Measurements from ENCODE around the gene IFTAP.

Gene IFTAP

DNA sequence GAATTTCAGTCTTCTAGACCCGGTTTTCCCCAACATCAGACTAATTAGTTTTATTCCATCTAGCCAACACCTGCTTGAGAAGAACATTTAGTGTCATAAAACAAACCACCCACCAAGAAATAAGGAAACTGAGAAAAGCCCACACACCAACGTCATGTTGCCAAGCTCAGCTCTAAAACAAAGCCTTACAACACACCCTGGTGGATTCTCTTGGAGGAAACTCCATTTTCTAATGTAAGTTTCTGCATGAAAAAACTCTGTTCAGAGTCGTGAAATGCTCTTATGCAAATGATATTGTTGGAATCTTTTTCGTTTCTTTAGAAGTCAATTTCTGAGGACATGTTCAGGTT is 108.7 kb downstream of the IFTAP start:
- DNase-seq (ENCODE audit: low read depth in 3 of 3, low spot score in 1 of 3): no peak

All from stimulated activated CD4-positive, alpha-beta T cell treated with anti-CD3 and anti-CD28 coated beads, TNF-alpha, amount 100 ng/mL, for 1 hour (primary cell).